ENCODE results near the gene ADAMTSL2.

ADAMTSL2 gene

DNA sequence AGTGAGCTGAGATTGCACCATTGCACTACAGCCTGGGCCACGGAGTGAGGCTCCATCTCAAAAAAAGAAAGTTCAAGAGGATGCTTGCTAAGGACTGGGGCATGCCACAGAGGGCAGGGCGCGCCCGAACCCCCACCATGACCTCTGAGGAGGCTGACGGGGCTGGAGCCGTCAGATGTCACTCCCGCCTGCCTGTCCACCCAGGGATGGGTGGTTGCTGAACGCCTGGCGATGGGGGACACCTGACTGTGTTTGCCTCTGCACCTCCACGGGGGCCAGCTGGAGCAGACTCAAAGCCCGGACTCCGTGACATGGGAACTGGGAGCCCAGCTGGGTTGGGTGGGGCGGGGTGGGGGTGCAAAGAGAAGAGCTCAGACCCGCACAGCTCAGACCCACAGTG, 31.9 kb downstream of the ADAMTSL2 start:
- TF ChIP-seq ISL1 (CRISPR knock-in tag; IDR thresholded peaks at IDR 0.05) (no peak), ESRRG (CRISPR knock-in tag; IDR thresholded peaks at IDR 0.05) (no peak), RARB (CRISPR knock-in tag; IDR thresholded peaks at IDR 0.05) (no peak), SNAI2 (CRISPR knock-in tag; IDR thresholded peaks at IDR 0.05) (no peak), ZFP3 (CRISPR knock-in tag; IDR thresholded peaks at IDR 0.05) (no peak), ZNF8 (CRISPR knock-in tag; IDR thresholded peaks at IDR 0.05) (no peak), TOX (CRISPR knock-in tag; IDR thresholded peaks at IDR 0.05; ENCODE audit: borderline replicate concordance) (no peak), CSDC2 (CRISPR knock-in tag; IDR thresholded peaks at IDR 0.05) (no peak), CSRNP3 (CRISPR knock-in tag; IDR thresholded peaks at IDR 0.05) (no peak), TCF4 (CRISPR knock-in tag; IDR thresholded peaks at IDR 0.05; ENCODE audit: borderline replicate concordance) (no peak), BACH2 (CRISPR knock-in tag; IDR thresholded peaks at IDR 0.05; ENCODE audit: borderline replicate concordance) (no peak), ZC3H10 (CRISPR knock-in tag; IDR thresholded peaks at IDR 0.05) (no peak)
- TF ChIP-seq, protein P1, sequence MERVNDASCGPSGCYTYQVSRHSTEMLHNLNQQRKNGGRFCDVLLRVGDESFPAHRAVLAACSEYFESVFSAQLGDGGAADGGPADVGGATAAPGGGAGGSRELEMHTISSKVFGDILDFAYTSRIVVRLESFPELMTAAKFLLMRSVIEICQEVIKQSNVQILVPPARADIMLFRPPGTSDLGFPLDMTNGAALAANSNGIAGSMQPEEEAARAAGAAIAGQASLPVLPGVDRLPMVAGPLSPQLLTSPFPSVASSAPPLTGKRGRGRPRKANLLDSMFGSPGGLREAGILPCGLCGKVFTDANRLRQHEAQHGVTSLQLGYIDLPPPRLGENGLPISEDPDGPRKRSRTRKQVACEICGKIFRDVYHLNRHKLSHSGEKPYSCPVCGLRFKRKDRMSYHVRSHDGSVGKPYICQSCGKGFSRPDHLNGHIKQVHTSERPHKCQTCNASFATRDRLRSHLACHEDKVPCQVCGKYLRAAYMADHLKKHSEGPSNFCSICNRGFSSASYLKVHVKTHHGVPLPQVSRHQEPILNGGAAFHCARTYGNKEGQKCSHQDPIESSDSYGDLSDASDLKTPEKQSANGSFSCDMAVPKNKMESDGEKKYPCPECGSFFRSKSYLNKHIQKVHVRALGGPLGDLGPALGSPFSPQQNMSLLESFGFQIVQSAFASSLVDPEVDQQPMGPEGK (CRISPR knock-in tag; IDR thresholded peaks at IDR 0.05; ENCODE audit: borderline replicate concordance) = no peak
- TF ChIP-seq, protein P2, sequence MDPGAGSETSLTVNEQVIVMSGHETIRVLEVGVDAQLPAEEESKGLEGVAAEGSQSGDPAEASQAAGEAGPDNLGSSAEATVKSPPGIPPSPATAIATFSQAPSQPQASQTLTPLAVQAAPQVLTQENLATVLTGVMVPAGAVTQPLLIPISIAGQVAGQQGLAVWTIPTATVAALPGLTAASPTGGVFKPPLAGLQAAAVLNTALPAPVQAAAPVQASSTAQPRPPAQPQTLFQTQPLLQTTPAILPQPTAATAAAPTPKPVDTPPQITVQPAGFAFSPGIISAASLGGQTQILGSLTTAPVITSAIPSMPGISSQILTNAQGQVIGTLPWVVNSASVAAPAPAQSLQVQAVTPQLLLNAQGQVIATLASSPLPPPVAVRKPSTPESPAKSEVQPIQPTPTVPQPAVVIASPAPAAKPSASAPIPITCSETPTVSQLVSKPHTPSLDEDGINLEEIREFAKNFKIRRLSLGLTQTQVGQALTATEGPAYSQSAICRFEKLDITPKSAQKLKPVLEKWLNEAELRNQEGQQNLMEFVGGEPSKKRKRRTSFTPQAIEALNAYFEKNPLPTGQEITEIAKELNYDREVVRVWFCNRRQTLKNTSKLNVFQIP (CRISPR knock-in tag; IDR thresholded peaks at IDR 0.05; ENCODE audit: borderline replicate concordance, low read depth) = no peak
- ATAC-seq = no peak

GRCh38 chr9:133566817-133567216, 32.3 kb downstream of the ADAMTSL2 start:
- no peak for ATAC-seq
- TF ChIP-seq GLIS3 (CRISPR knock-in tag; IDR thresholded peaks at IDR 0.05) (no peak), TCF4 (CRISPR knock-in tag; IDR thresholded peaks at IDR 0.05; ENCODE audit: borderline replicate concordance) (no peak), CSDC2 (CRISPR knock-in tag; IDR thresholded peaks at IDR 0.05) (no peak), ARNTL (CRISPR knock-in tag; IDR thresholded peaks at IDR 0.05; ENCODE audit: borderline replicate concordance, low read depth) (no peak), BACH2 (CRISPR knock-in tag; IDR thresholded peaks at IDR 0.05; ENCODE audit: borderline replicate concordance) (no peak), TOX (CRISPR knock-in tag; IDR thresholded peaks at IDR 0.05; ENCODE audit: borderline replicate concordance) (no peak)

DNA sequence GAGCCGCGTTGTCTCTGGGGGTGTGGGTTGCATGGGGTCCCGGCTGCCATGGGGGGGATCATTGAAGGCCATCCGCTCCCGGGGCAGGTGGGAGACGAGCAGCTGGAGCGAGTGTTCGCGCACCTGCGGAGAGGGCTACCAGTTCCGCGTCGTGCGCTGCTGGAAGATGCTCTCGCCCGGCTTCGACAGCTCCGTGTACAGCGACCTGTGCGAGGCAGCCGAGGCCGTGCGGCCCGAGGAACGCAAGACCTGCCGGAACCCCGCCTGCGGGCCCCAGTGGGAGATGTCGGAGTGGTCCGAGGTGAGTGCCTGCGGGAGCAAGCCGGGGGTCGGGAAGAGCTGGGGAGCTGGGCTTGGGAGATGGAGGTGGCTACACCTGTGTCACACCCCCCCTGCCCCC, 33.7 kb downstream of the ADAMTSL2 start:
- TF ChIP-seq SNAI2 (CRISPR knock-in tag; IDR thresholded peaks at IDR 0.05) = no peak
- TF ChIP-seq, protein P3, sequence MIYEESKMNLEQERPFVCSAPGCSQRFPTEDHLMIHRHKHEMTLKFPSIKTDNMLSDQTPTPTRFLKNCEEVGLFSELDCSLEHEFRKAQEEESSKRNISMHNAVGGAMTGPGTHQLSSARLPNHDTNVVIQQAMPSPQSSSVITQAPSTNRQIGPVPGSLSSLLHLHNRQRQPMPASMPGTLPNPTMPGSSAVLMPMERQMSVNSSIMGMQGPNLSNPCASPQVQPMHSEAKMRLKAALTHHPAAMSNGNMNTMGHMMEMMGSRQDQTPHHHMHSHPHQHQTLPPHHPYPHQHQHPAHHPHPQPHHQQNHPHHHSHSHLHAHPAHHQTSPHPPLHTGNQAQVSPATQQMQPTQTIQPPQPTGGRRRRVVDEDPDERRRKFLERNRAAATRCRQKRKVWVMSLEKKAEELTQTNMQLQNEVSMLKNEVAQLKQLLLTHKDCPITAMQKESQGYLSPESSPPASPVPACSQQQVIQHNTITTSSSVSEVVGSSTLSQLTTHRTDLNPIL (CRISPR knock-in tag; IDR thresholded peaks at IDR 0.05; ENCODE audit: low read depth) = no peak
- no peak for TF ChIP-seq CSDC2 (CRISPR knock-in tag; IDR thresholded peaks at IDR 0.05)
- TF ChIP-seq ZFP3 (CRISPR knock-in tag; IDR thresholded peaks at IDR 0.05) = no peak
- TF ChIP-seq, protein P4, sequence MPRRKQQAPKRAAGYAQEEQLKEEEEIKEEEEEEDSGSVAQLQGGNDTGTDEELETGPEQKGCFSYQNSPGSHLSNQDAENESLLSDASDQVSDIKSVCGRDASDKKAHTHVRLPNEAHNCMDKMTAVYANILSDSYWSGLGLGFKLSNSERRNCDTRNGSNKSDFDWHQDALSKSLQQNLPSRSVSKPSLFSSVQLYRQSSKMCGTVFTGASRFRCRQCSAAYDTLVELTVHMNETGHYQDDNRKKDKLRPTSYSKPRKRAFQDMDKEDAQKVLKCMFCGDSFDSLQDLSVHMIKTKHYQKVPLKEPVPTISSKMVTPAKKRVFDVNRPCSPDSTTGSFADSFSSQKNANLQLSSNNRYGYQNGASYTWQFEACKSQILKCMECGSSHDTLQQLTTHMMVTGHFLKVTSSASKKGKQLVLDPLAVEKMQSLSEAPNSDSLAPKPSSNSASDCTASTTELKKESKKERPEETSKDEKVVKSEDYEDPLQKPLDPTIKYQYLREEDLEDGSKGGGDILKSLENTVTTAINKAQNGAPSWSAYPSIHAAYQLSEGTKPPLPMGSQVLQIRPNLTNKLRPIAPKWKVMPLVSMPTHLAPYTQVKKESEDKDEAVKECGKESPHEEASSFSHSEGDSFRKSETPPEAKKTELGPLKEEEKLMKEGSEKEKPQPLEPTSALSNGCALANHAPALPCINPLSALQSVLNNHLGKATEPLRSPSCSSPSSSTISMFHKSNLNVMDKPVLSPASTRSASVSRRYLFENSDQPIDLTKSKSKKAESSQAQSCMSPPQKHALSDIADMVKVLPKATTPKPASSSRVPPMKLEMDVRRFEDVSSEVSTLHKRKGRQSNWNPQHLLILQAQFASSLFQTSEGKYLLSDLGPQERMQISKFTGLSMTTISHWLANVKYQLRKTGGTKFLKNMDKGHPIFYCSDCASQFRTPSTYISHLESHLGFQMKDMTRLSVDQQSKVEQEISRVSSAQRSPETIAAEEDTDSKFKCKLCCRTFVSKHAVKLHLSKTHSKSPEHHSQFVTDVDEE (CRISPR knock-in tag; IDR thresholded peaks at IDR 0.05) = no peak
- no peak for TF ChIP-seq ZFP30 (CRISPR knock-in tag; IDR thresholded peaks at IDR 0.05)
- TF ChIP-seq TOX (CRISPR knock-in tag; IDR thresholded peaks at IDR 0.05; ENCODE audit: borderline replicate concordance) = no peak
- no peak for TF ChIP-seq ZNF8 (CRISPR knock-in tag; IDR thresholded peaks at IDR 0.05)
- no peak for TF ChIP-seq ZNF565 (CRISPR knock-in tag; conservative IDR thresholded peaks at IDR 0.05; ENCODE audit: low read depth)
- TF ChIP-seq ESRRG (CRISPR knock-in tag; IDR thresholded peaks at IDR 0.05) = no peak
- TF ChIP-seq, protein P2 (CRISPR knock-in tag; IDR thresholded peaks at IDR 0.05; ENCODE audit: borderline replicate concordance, low read depth) = no peak
- no peak for TF ChIP-seq OSR1 (CRISPR knock-in tag; IDR thresholded peaks at IDR 0.05)
- no peak for TF ChIP-seq ZC3H10 (CRISPR knock-in tag; IDR thresholded peaks at IDR 0.05)
- TF ChIP-seq, protein P1 (CRISPR knock-in tag; IDR thresholded peaks at IDR 0.05; ENCODE audit: borderline replicate concordance) = no peak
- no peak for TF ChIP-seq ZNF70 (CRISPR knock-in tag; IDR thresholded peaks at IDR 0.05)
- TF ChIP-seq CSRNP3 (CRISPR knock-in tag; IDR thresholded peaks at IDR 0.05) = no peak
- no peak for TF ChIP-seq PPARA (CRISPR knock-in tag; IDR thresholded peaks at IDR 0.05; ENCODE audit: borderline replicate concordance)
- TF ChIP-seq RARB (CRISPR knock-in tag; IDR thresholded peaks at IDR 0.05) = no peak
- no peak for ATAC-seq
